Measurements from ENCODE around the gene USP34. TPM values are rescaled to one million over a fixed set of nuclear protein-coding genes. Genes with fewer than 3 reads are reported as not detected.

Gene USP34
- total and polyA plus RNA-seq, 2 donors (not counting 1 experiment from before 2014, with no cell fraction given), result 52.4 to 129 TPM

GRCh38 chr2:61493523-61493942 lies 22.6 kb upstream of the USP34 start:
- Histone ChIP-seq H3K4me3 (replicated peaks in 1 of 4; ENCODE audit: control extremely low read depth in 1 of 4, insufficient read depth in 1 of 4, low read depth in 3 of 4, low read length in 4 of 4) (no peak overlapping the region), H3K27me3 (ENCODE audit: control insufficient read depth, insufficient read depth, low read length) (no peaks in the 10 kb centered on the region), H3K36me3 (ENCODE audit: control insufficient read depth, insufficient read depth, low read length) (peaks cover 22% of the 10 kb centered on the region), H2AFZ (ENCODE audit: low read length) (no peak overlapping the region), H3K27ac (ENCODE audit: insufficient read depth, low read length) (no peak overlapping the region), H4K20me1 (ENCODE audit: control insufficient read depth, extremely low read depth, insufficient read depth, low read length) (no peaks in the 10 kb centered on the region), H3K9ac (ENCODE audit: insufficient read depth, low read length) (no peak overlapping the region), H3K4me2 (ENCODE audit: extremely low read depth, insufficient read depth, low read length) (no peak overlapping the region), H3K79me2 (ENCODE audit: control insufficient read depth, insufficient read depth, low read length) (peaks cover 2% of the 10 kb centered on the region), H3K4me1 (ENCODE audit: control insufficient read depth, extremely low read depth, insufficient read depth, low read length) (no peaks in the 10 kb centered on the region), H3K9me3 (ENCODE audit: control insufficient read depth, insufficient read depth, low read depth, low read length) (no peaks in the 10 kb centered on the region)
- peak; percentile 18 to 66 for DNase-seq (ENCODE audit: low read depth in 2 of 2)
- TF ChIP-seq EZH2 (IDR thresholded peaks at IDR 0.05; ENCODE audit: low read length, missing control alignments), result no peak
- TF ChIP-seq CTCF (conservative IDR thresholded peaks at IDR 0.05 in 1 of 2, IDR thresholded peaks at IDR 0.05 in 1 of 2; ENCODE audit: low read depth in 1 of 2, low read length in 2 of 2), result no peak

GRCh38 chr2:61492476-61492875 lies 21.6 kb upstream of the USP34 start:
- TF ChIP-seq CTCF (conservative IDR thresholded peaks at IDR 0.05 in 1 of 2, IDR thresholded peaks at IDR 0.05 in 1 of 2; ENCODE audit: low read depth in 1 of 2, low read length in 2 of 2) (no peak), EZH2 (IDR thresholded peaks at IDR 0.05; ENCODE audit: low read length, missing control alignments) (no peak)
- no peak overlapping the region for H3K4me3 ChIP-seq (replicated peaks in 1 of 4; ENCODE audit: control extremely low read depth in 1 of 4, insufficient read depth in 1 of 4, low read depth in 3 of 4, low read length in 4 of 4)
- no peaks in the 10 kb centered on the region for H3K4me1 ChIP-seq (ENCODE audit: control insufficient read depth, extremely low read depth, insufficient read depth, low read length)
- H3K9me3 ChIP-seq (ENCODE audit: control insufficient read depth, insufficient read depth, low read depth, low read length), result no peaks in the 10 kb centered on the region
- peaks cover 2% of the 10 kb centered on the region for H3K79me2 ChIP-seq (ENCODE audit: control insufficient read depth, insufficient read depth, low read length)
- H3K9ac ChIP-seq (ENCODE audit: insufficient read depth, low read length), result no peak overlapping the region
- no peak for DNase-seq (ENCODE audit: low read depth in 2 of 2)
- H3K4me2 ChIP-seq (ENCODE audit: extremely low read depth, insufficient read depth, low read length), result no peak overlapping the region
- H3K36me3 ChIP-seq (ENCODE audit: control insufficient read depth, insufficient read depth, low read length), result peaks cover 21% of the 10 kb centered on the region
- H3K27ac ChIP-seq (ENCODE audit: insufficient read depth, low read length), result no peak overlapping the region
- no peaks in the 10 kb centered on the region for H3K27me3 ChIP-seq (ENCODE audit: control insufficient read depth, insufficient read depth, low read length)
- no peak overlapping the region for H2AFZ ChIP-seq (ENCODE audit: low read length)
- H4K20me1 ChIP-seq (ENCODE audit: control insufficient read depth, extremely low read depth, insufficient read depth, low read length), result no peaks in the 10 kb centered on the region

GRCh38 chr2:61485281-61485680 lies 14.4 kb upstream of the USP34 start:
- no peak overlapping the region for H3K27ac ChIP-seq (ENCODE audit: insufficient read depth, low read length)
- H2AFZ ChIP-seq (ENCODE audit: low read length), result no peak overlapping the region
- H3K79me2 ChIP-seq (ENCODE audit: control insufficient read depth, insufficient read depth, low read length), result peaks cover 4% of the 10 kb centered on the region
- no peaks in the 10 kb centered on the region for H4K20me1 ChIP-seq (ENCODE audit: control insufficient read depth, extremely low read depth, insufficient read depth, low read length)
- no peaks in the 10 kb centered on the region for H3K9me3 ChIP-seq (ENCODE audit: control insufficient read depth, insufficient read depth, low read depth, low read length)
- H3K36me3 ChIP-seq (ENCODE audit: control insufficient read depth, insufficient read depth, low read length), result peaks cover 10% of the 10 kb centered on the region
- H3K4me3 ChIP-seq (replicated peaks in 1 of 4; ENCODE audit: control extremely low read depth in 1 of 4, insufficient read depth in 1 of 4, low read depth in 3 of 4, low read length in 4 of 4), result no peak overlapping the region
- no peaks in the 10 kb centered on the region for H3K4me1 ChIP-seq (ENCODE audit: control insufficient read depth, extremely low read depth, insufficient read depth, low read length)
- no peak overlapping the region for H3K4me2 ChIP-seq (ENCODE audit: extremely low read depth, insufficient read depth, low read length)
- H3K9ac ChIP-seq (ENCODE audit: insufficient read depth, low read length), result no peak overlapping the region
- H3K27me3 ChIP-seq (ENCODE audit: control insufficient read depth, insufficient read depth, low read length), result no peaks in the 10 kb centered on the region
- DNase-seq (ENCODE audit: low read depth in 2 of 2), result no peak
- no peak for TF ChIP-seq EZH2 (IDR thresholded peaks at IDR 0.05; ENCODE audit: low read length, missing control alignments)
- TF ChIP-seq CTCF (conservative IDR thresholded peaks at IDR 0.05 in 1 of 2, IDR thresholded peaks at IDR 0.05 in 1 of 2; ENCODE audit: low read depth in 1 of 2, low read length in 2 of 2), result no peak
